ENCODE data around the gene EFCAB6.

Gene EFCAB6

DNA sequence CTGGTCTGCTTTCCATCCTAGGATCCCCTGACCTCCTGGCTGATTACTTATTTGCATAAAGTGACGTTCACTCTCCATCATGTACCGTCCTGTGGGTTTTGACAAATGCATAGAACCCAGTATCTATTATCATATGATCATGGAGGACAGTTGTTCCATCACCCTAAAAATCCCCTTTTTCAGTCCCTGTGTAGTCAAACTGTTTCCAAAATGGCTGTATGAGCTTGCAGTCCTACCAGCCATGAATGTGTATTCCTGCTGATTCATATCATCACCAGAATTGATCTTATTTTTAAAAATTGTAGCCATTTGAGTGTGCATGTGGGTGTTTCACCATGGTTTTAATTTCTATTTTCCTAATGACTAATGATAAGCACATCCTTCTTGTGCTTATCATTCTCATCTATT lies 291.5 kb downstream of the EFCAB6 start:
- peak in 1 of 5 experiments; percentile 68 for DNase-seq

DNA sequence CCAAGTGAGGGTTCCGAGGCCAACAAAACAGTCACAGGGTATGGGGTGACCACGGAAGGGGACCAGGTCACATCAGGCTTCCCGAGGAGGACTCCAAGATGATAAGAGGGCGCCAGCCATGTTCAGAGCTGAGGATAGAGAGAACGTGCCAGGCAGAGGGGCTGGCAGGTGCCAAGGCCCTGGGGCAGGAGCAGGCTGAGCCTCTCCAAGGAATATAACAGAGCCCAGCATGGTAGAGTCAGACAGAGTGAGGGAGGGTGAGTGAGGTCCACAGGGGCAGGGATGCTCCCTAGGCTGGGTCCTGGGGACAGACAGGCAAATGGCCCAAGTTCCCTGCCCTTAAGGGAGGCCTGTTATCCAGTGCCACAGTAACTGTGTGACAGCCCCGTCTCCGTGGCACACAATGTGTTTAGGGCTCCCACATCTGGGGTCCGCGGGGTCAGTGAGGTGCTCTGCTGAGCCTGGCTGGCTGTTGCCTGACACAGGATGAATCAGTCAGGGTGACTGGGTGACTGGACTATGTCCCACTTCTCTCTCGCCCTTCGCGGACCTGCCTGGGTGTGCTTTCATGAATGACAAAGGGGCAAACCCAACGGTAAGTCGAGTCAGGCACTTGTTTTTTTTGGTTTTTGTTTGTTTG lies 295.0 kb downstream of the EFCAB6 start:
- no peak for DNase-seq

DNA sequence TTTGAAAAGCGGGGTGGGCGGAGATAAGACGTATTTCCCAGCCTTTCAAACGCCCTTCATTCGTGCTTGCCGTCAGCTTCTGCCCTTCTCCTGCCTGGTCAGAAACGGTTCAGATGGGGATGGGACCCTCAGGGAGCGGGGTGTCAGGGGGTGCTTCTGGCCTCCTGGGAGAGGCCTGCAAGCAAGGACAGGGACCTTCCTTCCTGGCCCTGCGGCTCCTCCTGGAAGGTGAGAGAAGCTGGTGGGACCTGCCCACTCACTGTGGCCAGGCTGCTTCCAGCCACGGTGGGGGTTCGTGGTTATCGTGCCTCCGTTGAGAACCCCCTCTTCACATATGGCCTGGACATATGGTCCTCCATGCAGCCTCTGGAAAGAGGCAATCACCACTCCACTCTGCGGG lies 295.7 kb downstream of the EFCAB6 start:
- no peak for DNase-seq

DNA sequence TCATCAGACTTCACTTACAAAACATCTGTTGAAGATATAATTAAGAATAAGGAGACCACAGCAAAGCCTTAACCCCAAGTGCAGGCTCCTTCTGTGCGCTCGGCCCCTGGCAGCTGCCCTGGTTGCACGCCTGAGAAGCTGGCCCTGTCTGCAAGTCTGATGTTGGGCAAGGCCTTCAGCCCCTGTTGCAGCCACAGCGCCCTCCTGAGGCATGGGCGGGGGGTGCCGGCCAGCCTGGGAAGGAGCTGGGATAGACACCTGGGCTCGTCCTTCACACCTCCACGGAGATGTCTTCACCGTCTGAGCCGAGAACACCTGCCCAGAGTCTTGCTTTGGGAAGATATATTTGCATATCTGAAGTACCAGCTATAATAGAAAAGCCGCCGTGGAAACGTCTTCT lies 296.2 kb downstream of the EFCAB6 start:
- no peak for DNase-seq

DNA sequence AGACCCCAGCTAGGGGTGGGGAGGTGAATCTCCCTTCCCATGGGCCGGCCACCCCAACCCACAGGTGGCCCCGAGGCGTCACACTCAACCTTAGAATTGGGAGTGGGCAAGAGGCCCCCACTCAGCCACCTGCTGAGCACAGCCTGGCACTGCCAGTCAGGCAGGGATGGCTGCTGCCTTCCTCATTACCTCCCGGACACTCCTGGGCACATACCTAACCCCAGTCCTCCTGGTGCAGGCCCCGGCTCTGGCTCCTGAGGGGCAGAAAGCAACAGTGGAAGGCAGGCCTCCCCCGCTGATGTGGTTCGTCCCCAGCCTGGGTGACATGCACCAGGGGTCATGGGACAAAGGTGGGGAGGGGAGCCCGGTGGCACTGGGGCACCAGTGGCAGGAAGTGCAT lies 296.7 kb downstream of the EFCAB6 start:
- DNase-seq, result no peak

DNA sequence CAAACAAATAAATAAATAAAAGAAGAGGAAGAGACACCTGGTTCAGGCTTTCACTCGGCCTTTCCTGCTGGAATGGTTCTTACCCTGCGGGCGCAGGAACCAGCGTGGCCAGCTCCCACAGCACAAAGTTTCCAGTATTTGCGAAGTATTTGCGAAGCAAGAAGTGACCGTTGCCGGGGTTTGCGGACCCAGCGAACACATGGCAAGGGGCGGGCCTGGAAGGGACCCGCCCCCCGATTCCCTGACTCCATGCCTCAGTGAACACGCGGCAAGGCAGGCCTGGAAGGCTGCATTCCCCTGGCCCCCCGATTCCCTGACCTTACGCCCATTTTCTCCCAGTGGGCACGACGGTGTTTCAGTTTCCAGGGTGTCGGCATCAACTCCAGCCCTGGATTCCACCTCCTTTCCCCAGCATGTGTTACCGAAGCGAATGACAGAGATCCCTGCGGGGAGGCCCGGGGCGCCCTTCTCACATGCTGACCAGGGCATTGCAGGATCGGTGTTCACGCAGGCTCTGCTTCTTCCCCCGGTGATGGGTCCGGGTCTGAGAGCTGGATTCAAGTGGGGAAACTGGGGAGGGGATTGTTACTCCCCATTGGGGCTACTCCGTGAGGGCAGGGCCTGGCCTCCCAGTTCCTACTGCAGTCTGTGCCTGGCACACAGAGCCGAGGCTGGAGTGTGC lies 297.5 kb downstream of the EFCAB6 start:
- no peak for DNase-seq

DNA sequence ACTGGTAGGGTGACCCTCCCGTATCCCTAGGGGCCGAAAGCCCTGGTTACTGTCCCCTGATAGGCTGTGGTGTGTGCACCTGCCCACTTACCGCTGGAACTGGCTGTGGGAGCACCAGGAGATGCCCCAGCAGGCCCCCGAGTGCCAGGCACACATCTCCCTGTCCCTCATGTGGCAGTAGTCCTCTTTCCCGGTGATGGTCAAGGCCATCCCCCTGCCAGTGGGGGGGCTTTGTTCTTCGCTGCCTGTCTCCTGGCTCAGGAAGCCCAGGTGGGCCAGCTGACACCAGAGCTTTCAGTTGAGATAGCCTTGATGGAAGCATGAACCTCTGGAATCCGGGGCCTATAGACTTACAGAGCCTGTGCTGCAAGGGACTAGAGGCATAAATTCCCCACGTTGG lies 299.8 kb downstream of the EFCAB6 start:
- no peak for DNase-seq

DNA sequence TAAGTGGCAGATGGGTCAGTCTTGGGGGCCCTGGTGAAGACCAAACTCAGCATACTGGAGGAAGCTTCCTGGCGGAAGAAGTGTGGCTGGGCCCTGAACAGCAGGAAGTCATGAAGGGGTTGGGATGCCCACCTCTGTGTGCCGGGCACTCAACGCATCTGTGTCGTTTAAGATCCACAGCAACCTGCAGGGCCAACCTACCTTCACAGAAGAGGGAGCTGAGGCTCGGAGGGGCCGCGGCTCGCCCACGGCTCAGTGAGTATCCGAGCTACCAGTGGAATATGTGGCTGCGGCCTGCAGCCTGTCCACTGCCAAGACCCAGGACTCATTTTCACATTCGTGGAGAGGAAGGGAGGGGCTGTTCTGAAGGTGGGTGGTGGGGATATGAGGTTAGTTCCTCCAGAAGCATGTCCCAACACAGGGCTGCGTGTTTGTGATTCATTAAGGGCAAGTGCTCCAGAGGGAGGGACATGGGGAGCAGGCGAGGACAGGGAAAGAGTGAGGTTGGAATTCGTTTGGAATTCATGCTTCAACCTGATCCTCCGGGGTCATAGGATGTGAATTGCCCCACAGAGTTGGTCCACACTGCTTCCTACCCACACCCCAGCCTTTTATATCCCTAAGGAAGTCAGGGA lies 300.7 kb downstream of the EFCAB6 start:
- no peak for DNase-seq

DNA sequence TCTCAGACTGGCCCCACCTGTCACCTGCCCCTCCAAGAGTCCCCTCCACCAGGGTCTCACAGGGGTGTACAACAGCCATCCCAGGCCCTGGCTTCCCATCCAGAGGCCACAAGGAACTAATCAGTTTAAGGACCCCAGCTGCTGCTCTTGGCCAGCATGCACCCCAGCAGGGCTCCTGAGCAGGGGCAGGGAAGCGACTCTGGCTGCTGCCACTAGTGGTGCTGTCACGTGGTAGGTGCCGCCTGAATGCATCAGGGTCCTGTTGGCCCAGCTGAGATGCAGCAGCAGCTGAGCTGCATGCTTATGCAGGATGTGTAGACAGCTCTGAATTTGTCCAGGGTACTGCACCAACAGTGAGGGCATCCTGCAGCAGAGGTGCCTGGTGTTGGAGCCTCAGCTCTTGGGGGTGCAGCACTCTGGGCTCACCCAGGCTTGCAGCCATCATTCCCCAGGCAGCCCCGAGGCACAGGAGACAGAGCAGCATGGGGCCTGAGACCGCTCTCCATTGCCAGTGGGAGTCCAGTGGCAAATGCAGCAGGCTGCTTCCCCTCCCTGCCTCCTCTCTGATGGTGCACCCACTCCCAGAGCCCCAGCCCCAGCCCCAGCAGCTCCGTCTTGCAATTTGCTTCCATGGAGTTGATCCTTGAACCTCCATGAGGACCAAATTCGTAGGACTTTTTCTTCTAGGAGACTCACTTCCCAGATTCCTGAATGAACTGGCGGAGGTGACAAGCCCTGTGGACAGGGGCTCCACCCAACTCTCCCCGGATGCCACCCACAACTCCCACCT lies 301.6 kb downstream of the EFCAB6 start:
- no peak for DNase-seq

DNA sequence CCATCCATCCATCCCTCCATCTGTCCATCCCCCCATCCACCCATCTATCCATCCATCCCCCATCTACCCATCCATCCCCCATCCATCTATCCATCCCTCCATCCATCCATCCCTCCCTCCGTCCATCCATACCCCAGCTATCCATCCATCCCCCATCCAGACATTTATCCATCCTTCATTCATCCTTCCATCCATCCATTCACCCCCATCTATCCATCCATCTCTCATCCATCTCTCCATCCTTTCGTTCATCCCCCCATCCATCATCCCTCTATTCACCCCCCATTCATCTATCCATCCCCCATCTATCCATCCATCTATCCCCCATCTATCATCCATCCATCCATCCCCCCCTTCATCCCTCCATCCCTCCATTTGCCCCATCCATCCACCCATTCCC lies 302.8 kb downstream of the EFCAB6 start:
- DNase-seq, result no peak

DNA sequence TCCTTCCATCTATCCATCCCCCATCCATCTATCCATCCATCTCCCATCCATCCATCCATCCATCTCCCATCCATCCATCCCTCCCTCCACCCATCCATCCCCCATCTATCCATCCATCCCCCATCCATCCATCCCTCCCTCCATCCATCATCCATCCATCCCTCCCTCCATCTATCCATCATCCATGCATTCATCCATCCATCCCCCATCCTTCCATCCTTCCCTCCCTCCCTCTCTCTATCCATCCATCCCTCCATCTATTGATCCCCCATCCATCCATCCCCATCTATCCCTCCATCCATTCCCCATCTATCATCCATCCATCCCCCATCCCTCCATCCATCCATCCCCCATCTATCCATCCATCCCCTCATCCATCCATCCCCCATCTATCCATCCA lies 303.6 kb downstream of the EFCAB6 start:
- DNase-seq, result no peak

DNA sequence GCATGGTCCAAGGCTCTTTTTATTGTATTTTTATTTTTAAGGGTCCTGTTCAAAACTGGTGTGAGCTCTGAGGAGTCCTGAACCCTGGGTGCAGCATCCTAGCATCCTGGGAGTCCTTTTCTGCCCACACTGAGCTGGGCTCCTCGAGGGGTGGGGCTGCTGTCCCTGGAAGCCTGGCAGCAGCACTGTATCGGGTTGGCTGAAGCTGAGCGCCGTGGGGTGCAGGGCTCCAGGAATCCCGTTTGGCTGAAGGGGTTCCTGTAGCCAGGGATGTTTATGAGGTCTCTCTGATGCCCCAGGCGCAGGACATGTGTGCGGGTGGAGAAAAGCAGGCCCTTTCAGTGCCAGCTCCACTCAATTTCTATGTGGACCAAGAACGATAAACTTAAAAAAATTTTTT lies 304.9 kb downstream of the EFCAB6 start:
- DNase-seq, result no peak

DNA sequence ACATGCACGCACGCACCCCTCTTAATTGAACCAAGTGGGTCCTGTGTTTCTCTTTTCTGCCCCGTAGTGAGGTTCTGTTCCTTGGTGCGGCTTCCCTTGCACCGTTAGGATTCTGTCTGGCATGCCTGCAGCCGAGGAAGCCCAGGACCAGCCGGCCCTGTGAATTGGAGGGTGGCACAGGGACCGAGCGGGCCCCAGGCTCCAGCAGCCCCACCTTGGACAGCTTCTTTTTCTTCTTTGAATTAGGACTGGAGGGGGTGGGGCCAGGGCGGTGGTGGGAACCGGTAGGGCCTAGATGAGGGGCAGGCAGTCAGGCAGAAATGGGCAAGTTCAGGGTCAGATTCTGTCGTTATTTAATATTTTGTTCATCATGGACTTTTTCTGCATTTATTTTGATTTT lies 305.6 kb downstream of the EFCAB6 start:
- DNase-seq, result no peak

DNA sequence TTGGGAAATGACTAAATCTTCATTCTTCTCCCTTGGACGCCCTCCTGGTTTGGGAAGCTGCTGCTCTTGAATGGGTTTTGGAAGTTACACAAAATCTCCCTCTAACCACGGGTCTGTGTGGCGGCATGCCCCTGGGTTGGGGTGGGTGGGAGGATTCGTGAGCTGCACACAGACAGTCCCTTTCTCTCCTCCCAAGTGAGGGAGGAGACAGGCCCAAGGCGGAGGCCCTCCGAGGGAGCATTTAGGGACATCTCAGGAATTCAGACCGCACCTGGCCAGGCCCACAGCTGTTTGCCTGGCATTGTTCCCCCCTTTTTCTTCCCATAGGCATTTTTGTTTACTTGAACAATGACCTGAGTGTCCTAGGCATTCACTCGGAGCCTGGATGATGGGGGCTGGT lies 306.2 kb downstream of the EFCAB6 start:
- DNase-seq, result no peak

DNA sequence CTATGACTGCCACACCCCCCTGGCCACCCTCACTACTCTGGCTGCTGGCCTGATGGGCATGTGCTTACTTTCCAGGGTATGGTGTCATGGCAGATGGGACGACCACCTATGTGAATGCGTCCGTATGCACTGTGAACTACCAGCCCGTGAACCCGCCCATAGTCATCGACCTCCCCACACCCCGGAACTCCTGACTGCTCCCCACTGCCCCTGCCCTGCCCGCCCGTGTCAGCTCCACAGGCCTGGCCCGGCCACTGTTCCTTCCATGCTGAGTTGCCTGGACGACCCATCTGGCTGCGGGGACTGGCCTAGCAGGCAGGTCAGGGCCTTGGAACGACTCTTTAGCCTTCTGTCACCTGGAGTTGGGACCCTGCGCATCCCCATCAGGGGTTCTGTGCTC lies 306.7 kb downstream of the EFCAB6 start:
- DNase-seq, result no peak

DNA sequence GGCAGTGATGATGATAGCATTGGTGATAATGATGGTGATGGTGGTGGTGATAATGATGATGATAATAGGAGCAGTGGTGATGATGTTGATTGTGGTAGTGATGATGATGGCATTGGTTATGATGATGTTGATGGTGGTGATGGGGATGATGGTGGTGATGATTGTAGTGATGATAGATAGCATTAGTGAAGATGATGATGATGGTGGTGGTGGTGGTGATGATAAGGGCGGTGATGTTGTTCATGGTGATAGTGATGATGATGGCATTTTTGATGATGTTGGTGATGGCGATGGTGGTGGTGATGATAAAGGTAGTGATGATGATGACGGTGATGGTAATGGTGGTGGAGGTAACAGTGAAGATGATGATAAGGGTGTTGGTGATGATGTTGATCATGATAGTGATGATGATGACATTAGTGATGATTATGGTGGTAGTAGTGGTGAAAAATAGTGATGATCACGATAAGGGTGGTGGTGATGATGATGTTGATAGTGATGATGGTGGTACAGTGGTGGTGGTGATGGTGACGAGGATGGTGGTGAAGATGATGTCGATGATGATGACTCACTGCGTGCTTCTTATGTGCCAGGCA lies 307.3 kb downstream of the EFCAB6 start:
- no peak for DNase-seq

DNA sequence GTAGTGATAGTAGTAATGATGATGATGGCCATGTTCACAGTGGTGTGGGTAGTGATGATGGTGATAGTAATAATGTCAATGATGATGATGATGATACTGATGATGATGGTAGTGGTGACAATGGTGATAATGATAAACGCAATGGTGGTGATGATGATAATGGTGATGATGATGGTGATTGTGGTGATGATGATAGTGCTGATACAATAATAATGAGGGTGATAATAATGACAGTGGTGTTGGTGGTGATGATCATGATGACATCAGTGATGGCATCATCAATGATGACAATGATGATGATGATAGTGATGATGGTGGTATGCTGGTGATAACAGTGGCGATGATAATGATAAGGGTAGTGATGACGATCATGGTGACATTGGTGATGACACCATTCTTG lies 308.0 kb downstream of the EFCAB6 start:
- DNase-seq, result no peak

DNA sequence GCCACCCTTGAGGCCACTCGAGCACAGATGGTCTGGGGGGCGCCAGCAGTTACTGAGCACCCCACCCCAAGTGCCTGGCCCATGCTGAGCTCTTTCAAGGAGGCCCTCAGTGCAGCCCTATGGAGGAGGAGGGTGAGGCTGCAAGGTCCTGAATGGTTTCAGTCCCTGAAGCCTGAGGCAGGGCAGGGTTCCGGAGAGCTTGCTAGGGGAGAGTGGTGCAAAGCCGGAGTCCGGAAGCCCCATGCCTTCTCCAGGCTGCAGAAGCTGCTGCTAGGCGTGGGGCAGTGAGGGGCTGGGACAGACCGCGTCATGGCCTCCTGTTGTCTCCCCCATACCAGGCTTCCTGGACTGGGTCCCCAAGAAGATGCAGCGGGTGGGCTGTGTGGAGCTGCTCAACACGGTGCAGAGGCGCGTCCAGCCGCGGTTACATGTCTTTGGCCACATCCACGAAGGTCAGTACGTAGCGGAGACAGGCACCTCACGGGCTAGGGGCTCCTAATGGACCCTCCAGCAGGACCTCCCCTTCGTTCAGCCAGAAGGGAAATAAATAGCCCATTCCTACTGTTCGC lies 309.7 kb downstream of the EFCAB6 start:
- no peak for DNase-seq

DNA sequence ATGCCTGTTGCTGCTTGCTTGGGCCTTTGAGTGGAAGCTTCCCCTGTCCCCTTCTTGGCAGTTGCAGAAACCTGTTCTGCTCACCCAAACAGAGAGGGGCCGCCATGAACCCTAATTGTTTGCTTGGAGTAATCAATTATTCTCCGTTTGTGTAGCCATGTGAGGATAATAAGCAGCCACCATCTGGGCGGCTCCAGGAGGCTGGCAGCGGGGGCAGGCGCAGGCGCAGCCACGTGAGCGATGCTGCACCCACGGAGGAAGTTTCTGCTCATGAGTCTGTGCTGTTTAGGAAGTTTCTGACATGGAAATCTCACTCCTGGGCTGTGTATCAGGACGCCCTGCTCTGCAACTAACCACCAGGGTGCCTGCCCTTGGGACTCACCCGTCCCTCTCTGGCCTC lies 310.2 kb downstream of the EFCAB6 start:
- DNase-seq, result no peak

DNA sequence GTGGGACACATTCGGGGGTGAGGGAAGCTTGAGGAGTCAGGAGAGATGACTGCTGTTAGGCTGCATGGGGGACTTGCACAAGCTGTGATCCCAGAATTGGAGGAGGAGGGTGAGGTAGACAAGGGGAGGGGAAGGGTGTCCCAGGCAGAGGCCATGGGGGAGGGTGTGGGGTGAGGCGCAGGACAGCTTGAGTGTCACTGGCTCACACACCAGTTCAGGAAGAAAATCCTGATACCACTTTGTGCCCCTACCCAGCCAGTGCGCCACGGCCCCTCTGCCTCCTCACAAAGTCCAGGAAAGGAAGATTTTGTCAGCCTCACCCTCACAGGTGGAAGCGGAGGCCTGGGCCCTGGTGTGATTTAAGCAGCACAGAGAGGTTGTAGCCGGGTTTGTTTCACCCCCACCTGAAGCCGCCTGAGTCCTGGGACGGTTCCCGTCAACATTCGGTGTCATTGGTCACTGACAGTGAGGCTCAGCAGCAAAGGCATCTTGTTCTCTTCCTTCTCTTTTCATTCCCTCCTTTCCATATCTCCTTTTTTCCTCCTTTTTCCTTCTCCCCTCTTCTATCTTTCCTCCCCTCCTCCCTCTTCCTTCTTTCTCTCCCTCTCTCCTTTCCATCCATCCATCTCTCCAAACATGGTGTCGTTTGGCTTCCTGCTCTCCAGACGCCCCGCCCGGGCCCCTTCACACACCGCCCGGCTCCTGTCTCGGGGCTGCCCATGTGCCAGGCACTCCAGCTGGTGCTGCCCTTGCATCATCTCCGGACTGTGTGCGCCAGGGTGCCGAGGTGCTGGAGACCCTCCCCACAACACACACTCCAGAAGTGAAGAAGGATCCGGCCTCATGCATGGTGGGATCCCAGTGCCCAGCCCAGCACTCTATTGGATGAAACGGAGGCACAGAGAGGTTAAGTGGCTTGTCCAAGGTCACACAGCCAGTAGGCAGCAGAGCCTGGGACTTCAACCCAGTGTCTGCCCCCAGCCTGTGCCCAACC lies 311.0 kb downstream of the EFCAB6 start:
- no peak for DNase-seq

DNA sequence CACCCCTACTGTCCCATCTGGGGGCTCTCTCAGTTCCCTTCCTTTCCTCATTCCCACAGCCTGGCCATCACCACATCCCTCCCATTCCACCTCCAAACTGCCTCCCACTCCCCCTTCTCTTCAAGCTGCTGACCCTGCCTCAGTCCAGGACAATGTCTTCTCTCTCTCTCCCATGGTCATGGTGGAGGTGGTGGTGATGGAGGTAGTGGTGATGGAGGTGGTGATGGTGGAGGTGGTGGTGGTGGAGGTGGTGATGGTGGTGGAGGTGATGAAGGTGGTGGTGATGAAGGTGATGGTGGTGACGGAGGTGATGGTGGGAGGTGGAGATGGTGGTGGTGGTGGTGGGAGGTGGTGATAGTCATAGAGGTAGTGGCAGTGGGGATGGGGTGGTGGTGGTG lies 313.2 kb downstream of the EFCAB6 start:
- DNase-seq, result no peak

All from T-helper 2 cell (primary cell).